HEK293 (cell line): ENCODE results near the gene HK3.

Experiments used
- CTCF ChIA-PET: fragments of 350-600 bp; formaldehyde crosslinking; extraction: SDS; loops from one replicate; lab custom pipeline; 2021; ENCODE audit warnings: antibody characterized with exemption; lab: Yijun Ruan, JAX
- POLR2A ChIA-PET: fragments of 300-600 bp; formaldehyde crosslinking; extraction: SDS; loops from one replicate; lab custom pipeline; 2020; ENCODE audit warnings: antibody characterized with exemption, inconsistent platforms; lab: Yijun Ruan, JAX
- H3K27ac ChIP-seq: fragments of 200-500 bp; sonication (Bioruptor generic); 2 replicates; pipeline ENCODE4 v1.5.1; 2014; ENCODE audit warnings: low read depth, low read length, control low read depth, inconsistent platforms; ENCODE audit errors: extremely low read depth
- H3K36me3 ChIP-seq, 2 experiments: fragments of 200-500 bp in 1 of 2; sonication (Bioruptor generic) in 1 of 2; 1 replicate in 1 of 2; 2 replicates in 1 of 2; pipeline ENCODE4 v1.5.1; 2014 to 2017; ENCODE audit warnings: inconsistent platforms in 2 of 2, low read length in 2 of 2; ENCODE audit not compliant: control insufficient read depth in 2 of 2, insufficient read depth in 1 of 2
- H3K4me1 ChIP-seq: fragments of 200-500 bp; sonication (Bioruptor generic); 2 replicates; pipeline ENCODE4 v1.5.1; 2014; ENCODE audit warnings: mild to moderate bottlenecking, low read length, inconsistent platforms; ENCODE audit not compliant: control insufficient read depth, insufficient read depth
- H3K4me3 ChIP-seq: 2 replicates; pipeline ENCODE4 v1.5.1; 2011; ENCODE audit warnings: low read depth, mild to moderate bottlenecking, control low read depth, low read length, moderate library complexity
- H3K9me3 ChIP-seq: fragments of 200-500 bp; sonication (Bioruptor generic); 2 replicates; pipeline ENCODE4 v1.5.1; 2014; ENCODE audit warnings: low read depth, low read length, inconsistent platforms; ENCODE audit not compliant: control insufficient read depth, insufficient read depth
- GLI2 ChIP-seq: fragments of 450-650 bp; formaldehyde crosslinking; IDR thresholded peaks from 2 replicates; pipeline ENCODE4; 2017; ENCODE audit warnings: missing biosample characterization, missing genetic modification characterization, low read depth, borderline replicate concordance
- KLF17 ChIP-seq: fragments of 450-650 bp; formaldehyde crosslinking; IDR thresholded peaks from 2 replicates; pipeline ENCODE4 v1.5.1; 2016; ENCODE audit warnings: missing biosample characterization, missing genetic modification characterization
- PRDM1 ChIP-seq: fragments of 450-650 bp; formaldehyde crosslinking; IDR thresholded peaks from 2 replicates; pipeline ENCODE4; 2016; ENCODE audit warnings: missing biosample characterization, missing genetic modification characterization
- RBAK ChIP-seq: fragments of 450-650 bp; formaldehyde crosslinking; IDR thresholded peaks from 2 replicates; pipeline ENCODE4 v1.5.1; 2016; ENCODE audit warnings: missing biosample characterization, missing genetic modification characterization
- SP7 ChIP-seq: fragments of 450-650 bp; formaldehyde crosslinking; IDR thresholded peaks from 2 replicates; pipeline ENCODE4 v1.5.1; 2016; ENCODE audit warnings: missing biosample characterization, missing genetic modification characterization
- TRIM28 ChIP-seq: IDR thresholded peaks from 2 replicates; pipeline ENCODE4 v1.6.1; 2011; ENCODE audit warnings: low read length, control low read depth, borderline replicate concordance
- WT1 ChIP-seq: fragments of 450-650 bp; formaldehyde crosslinking; IDR thresholded peaks from 2 replicates; pipeline ENCODE4 v1.5.1; 2016; ENCODE audit warnings: missing biosample characterization, missing genetic modification characterization
- ZBTB44 ChIP-seq: fragments of 450-650 bp; IDR thresholded peaks from 2 replicates; pipeline ENCODE4 v1.5.1; 2018; ENCODE audit warnings: missing biosample characterization, mild to moderate bottlenecking, missing genetic modification characterization
- ZBTB48 ChIP-seq: fragments of 450-650 bp; formaldehyde crosslinking; IDR thresholded peaks from 2 replicates; pipeline ENCODE4 v1.5.1; 2016; ENCODE audit warnings: missing biosample characterization, missing genetic modification characterization
- ZBTB7A ChIP-seq: fragments of 450-650 bp; formaldehyde crosslinking; IDR thresholded peaks from 2 replicates; pipeline ENCODE4 v1.5.1; 2016; ENCODE audit warnings: low read depth, missing biosample characterization, missing genetic modification characterization
- ZNF157 ChIP-seq: fragments of 450-650 bp; formaldehyde crosslinking; IDR thresholded peaks from 2 replicates; pipeline ENCODE4 v1.5.1; 2016; ENCODE audit warnings: missing biosample characterization, missing genetic modification characterization
- ZNF239 ChIP-seq: fragments of 450-650 bp; formaldehyde crosslinking; IDR thresholded peaks from 2 replicates; pipeline ENCODE4 v1.5.1; 2016; ENCODE audit warnings: missing biosample characterization, missing genetic modification characterization
- ZNF311 ChIP-seq: fragments of 450-650 bp; formaldehyde crosslinking; IDR thresholded peaks from 2 replicates; pipeline ENCODE4 v1.5.1; 2017; ENCODE audit warnings: missing biosample characterization, missing genetic modification characterization, borderline replicate concordance
- ZNF324 ChIP-seq: fragments of 450-650 bp; formaldehyde crosslinking; IDR thresholded peaks from 2 replicates; pipeline ENCODE4 v1.5.1; 2016; ENCODE audit warnings: missing biosample characterization, missing genetic modification characterization
- ZNF350 ChIP-seq: fragments of 450-650 bp; formaldehyde crosslinking; IDR thresholded peaks from 2 replicates; pipeline ENCODE4 v1.5.0; 2017; ENCODE audit warnings: missing biosample characterization, mild to moderate bottlenecking, missing genetic modification characterization
- ZNF362 ChIP-seq: fragments of 450-650 bp; formaldehyde crosslinking; IDR thresholded peaks from 2 replicates; pipeline ENCODE4 v1.5.1; 2016; ENCODE audit warnings: missing biosample characterization, missing genetic modification characterization
- ZNF398 ChIP-seq: fragments of 450-650 bp; formaldehyde crosslinking; IDR thresholded peaks from 2 replicates; pipeline ENCODE4 v1.5.1; 2017; ENCODE audit warnings: missing biosample characterization, missing genetic modification characterization
- ZNF416 ChIP-seq: fragments of 450-650 bp; formaldehyde crosslinking; IDR thresholded peaks from 2 replicates; pipeline ENCODE4 v1.5.1; 2016; ENCODE audit warnings: missing biosample characterization, missing genetic modification characterization
- ZNF433 ChIP-seq: fragments of 450-650 bp; formaldehyde crosslinking; IDR thresholded peaks from 2 replicates; pipeline ENCODE4 v1.5.1; 2016; ENCODE audit warnings: missing biosample characterization, missing genetic modification characterization, low read depth
- ZNF449 ChIP-seq: fragments of 450-650 bp; formaldehyde crosslinking; IDR thresholded peaks from 2 replicates; pipeline ENCODE4 v1.5.1; 2017; ENCODE audit warnings: missing biosample characterization, mild to moderate bottlenecking, missing genetic modification characterization, moderate library complexity
- ZNF514 ChIP-seq: fragments of 450-650 bp; formaldehyde crosslinking; IDR thresholded peaks from 2 replicates; pipeline ENCODE4 v1.5.1; 2016; ENCODE audit warnings: missing biosample characterization, missing genetic modification characterization
- ZNF600 ChIP-seq: fragments of 450-650 bp; formaldehyde crosslinking; IDR thresholded peaks from 2 replicates; pipeline ENCODE4 v1.5.1; 2016; ENCODE audit warnings: missing biosample characterization, missing genetic modification characterization
- ZNF626 ChIP-seq: fragments of 450-650 bp; sonication (Bioruptor Pico); formaldehyde crosslinking; IDR thresholded peaks from 2 replicates; pipeline ENCODE4 v1.5.1; 2018; ENCODE audit warnings: missing biosample characterization, missing genetic modification characterization, inconsistent platforms
- ZNF660 ChIP-seq: fragments of 450-650 bp; IDR thresholded peaks from 2 replicates; pipeline ENCODE4 v1.5.1; 2018; ENCODE audit warnings: missing biosample characterization, mild to moderate bottlenecking, missing genetic modification characterization
- ZNF701 ChIP-seq: fragments of 450-650 bp; formaldehyde crosslinking; IDR thresholded peaks from 2 replicates; pipeline ENCODE4 v1.5.1; 2016; ENCODE audit warnings: missing biosample characterization, missing genetic modification characterization
- ZSCAN5A ChIP-seq: fragments of 450-650 bp; formaldehyde crosslinking; IDR thresholded peaks from 2 replicates; pipeline ENCODE4 v1.5.1; 2016; ENCODE audit warnings: missing biosample characterization, missing genetic modification characterization

HK3 gene

GRCh38 chr5:176948458-176948857, 49.3 kb upstream of the HK3 start:
- no peak overlapping the region for H3K27ac ChIP-seq
- no peaks in the 10 kb centered on the region for H3K4me1 ChIP-seq
- peaks cover 34 to 81% of the 10 kb centered on the region in 2 experiments for H3K36me3 ChIP-seq
- ChIA-PET POLR2A (no interaction called here), CTCF (interaction anchor here (0.6 to 1.2 kb wide), 5 partner anchors 72 to 713 kb away, joined by 3 to 5 read pairs (median 4); no protein-coding TSS in a partner anchor)
- no peak for TF ChIP-seq ZNF514 (tag by site-specific recombination)
- no peak for TF ChIP-seq ZNF362
- TF ChIP-seq SP7 (tag by site-specific recombination) = peak; percentile 67
- no peak for TF ChIP-seq KLF17 (tag by site-specific recombination)
- no peak for TF ChIP-seq ZBTB44 (tag by site-specific recombination)
- TF ChIP-seq ZNF398 (tag by site-specific recombination) = no peak
- TF ChIP-seq WT1 (tag by site-specific recombination) = peak; percentile 57
- no peak for TF ChIP-seq TRIM28
- no peak for TF ChIP-seq GLI2 (tag by site-specific recombination)
- no peak for TF ChIP-seq ZNF449 (tag by site-specific recombination)
- TF ChIP-seq ZNF626 (tag by site-specific recombination) = no peak
- TF ChIP-seq ZSCAN5A (tag by site-specific recombination) = no peak
- TF ChIP-seq ZNF701 (tag by site-specific recombination) = no peak
- TF ChIP-seq ZNF660 (tag by site-specific recombination) = no peak
- no peaks in the 10 kb centered on the region for H3K9me3 ChIP-seq
- H3K4me3 ChIP-seq = no peak overlapping the region

GRCh38 chr5:176947847-176948246, 48.7 kb upstream of the HK3 start:
- H3K4me3 ChIP-seq = no peak overlapping the region
- TF ChIP-seq ZNF416 (tag by site-specific recombination) (no peak), ZBTB7A (no peak), ZNF157 (tag by site-specific recombination) (no peak), ZBTB48 (tag by site-specific recombination) (no peak), ZNF600 (tag by site-specific recombination) (peak; percentile 54; the same call in 1 of the 2 replicates), ZNF433 (no peak), ZNF324 (no peak), PRDM1 (tag by site-specific recombination) (peak; percentile 37; the same call in 1 of the 2 replicates), ZNF350 (tag by site-specific recombination) (no peak), ZNF239 (tag by site-specific recombination) (no peak), ZNF311 (tag by site-specific recombination) (no peak), RBAK (no peak)
- no peaks in the 10 kb centered on the region for H3K4me1 ChIP-seq
- ChIA-PET POLR2A (no interaction called here), CTCF (interaction anchor here (0.6 to 1.2 kb wide), 5 partner anchors 72 to 712 kb away, joined by 3 to 5 read pairs (median 4); no protein-coding TSS in a partner anchor)
- peaks cover 36 to 82% of the 10 kb centered on the region in 2 experiments for H3K36me3 ChIP-seq
- no peaks in the 10 kb centered on the region for H3K9me3 ChIP-seq
- no peak overlapping the region for H3K27ac ChIP-seq
